Measurements from ENCODE around the gene CALD1. TPM values are rescaled to one million over a fixed set of nuclear protein-coding genes. Genes with fewer than 3 reads are reported as not detected.

The CALD1 gene
- polyA plus RNA-seq, 1 donor from 2014 or later: 8.0 TPM

DNA sequence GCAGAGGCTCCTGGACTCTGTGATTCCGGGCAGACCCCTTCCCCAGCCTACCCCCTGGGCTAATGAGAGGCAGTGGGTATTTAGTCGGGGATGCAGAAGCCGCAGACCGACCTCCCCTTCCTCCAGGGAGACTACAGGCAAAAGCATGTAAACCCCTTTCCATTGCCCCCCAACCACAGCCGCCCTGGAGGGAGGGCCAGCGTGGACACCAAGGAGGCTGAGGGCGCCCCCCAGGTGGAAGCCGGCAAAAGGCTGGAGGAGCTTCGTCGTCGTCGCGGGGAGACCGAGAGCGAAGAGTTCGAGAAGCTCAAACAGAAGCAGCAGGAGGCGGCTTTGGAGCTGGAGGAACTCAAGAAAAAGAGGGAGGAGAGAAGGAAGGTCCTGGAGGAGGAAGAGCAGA is 167.9 kb downstream of the CALD1 start:
- Histone ChIP-seq H3K4me3 (ENCODE audit: low read length) (no peak overlapping the region), H3K36me3 (ENCODE audit: insufficient read depth, low read length) (peaks cover 6% of the 10 kb centered on the region), H3K27me3 (ENCODE audit: insufficient read depth, low read depth, low read length) (no peaks in the 10 kb centered on the region)

DNA sequence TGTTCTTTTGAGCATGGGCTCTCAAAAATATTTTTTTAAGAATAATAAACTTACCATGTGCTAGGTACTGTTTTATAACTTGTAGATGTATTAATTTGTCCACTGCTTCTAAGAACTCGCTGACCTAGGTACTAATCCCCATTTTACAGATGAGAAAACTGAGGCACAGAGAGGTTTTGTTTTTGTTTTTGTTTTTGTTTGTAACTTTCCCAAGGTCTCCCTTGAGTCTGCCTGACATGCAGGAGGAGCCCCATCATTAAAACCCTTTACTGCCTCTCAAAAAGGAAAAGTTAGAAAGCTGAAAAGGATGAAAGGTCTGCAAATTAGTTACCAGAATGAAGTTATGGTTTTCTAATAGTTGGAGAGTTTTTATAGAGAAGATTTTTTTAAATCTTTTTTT is 168.4 kb downstream of the CALD1 start:
- Histone ChIP-seq H3K4me3 (ENCODE audit: low read length) (no peak overlapping the region), H3K27me3 (ENCODE audit: insufficient read depth, low read depth, low read length) (no peaks in the 10 kb centered on the region), H3K36me3 (ENCODE audit: insufficient read depth, low read length) (peaks cover 6% of the 10 kb centered on the region), H3K79me2 (replicated peaks; ENCODE audit: insufficient read depth, low read length) (no peaks in the 10 kb centered on the region), H3K27ac (ENCODE audit: low read length) (no peak overlapping the region), H3K4me2 (ENCODE audit: low read length) (no peak overlapping the region), H3K9me2 (ENCODE audit: insufficient read depth, low read length) (no peaks in the 10 kb centered on the region), H2AFZ (ENCODE audit: low read depth, low read length) (no peak overlapping the region), H4K20me1 (ENCODE audit: insufficient read depth) (no peaks in the 10 kb centered on the region), H3K9ac (ENCODE audit: low read length) (no peak overlapping the region), H3F3A (ENCODE audit: insufficient read depth, low read length, poor library complexity, severe bottlenecking) (no peaks in the 10 kb centered on the region), H3K9me3 (ENCODE audit: low read length) (no peaks in the 10 kb centered on the region)
- no peak for TF ChIP-seq TAF1 (IDR thresholded peaks at IDR 0.05; ENCODE audit: low read depth)
- TF ChIP-seq, protein P1, sequence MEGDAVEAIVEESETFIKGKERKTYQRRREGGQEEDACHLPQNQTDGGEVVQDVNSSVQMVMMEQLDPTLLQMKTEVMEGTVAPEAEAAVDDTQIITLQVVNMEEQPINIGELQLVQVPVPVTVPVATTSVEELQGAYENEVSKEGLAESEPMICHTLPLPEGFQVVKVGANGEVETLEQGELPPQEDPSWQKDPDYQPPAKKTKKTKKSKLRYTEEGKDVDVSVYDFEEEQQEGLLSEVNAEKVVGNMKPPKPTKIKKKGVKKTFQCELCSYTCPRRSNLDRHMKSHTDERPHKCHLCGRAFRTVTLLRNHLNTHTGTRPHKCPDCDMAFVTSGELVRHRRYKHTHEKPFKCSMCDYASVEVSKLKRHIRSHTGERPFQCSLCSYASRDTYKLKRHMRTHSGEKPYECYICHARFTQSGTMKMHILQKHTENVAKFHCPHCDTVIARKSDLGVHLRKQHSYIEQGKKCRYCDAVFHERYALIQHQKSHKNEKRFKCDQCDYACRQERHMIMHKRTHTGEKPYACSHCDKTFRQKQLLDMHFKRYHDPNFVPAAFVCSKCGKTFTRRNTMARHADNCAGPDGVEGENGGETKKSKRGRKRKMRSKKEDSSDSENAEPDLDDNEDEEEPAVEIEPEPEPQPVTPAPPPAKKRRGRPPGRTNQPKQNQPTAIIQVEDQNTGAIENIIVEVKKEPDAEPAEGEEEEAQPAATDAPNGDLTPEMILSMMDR (IDR thresholded peaks at IDR 0.05; ENCODE audit: poor library complexity, severe bottlenecking): no peak
- no peak for TF ChIP-seq EZH2 (IDR thresholded peaks at IDR 0.05; ENCODE audit: borderline replicate concordance, insufficient read depth, low read length, poor library complexity, severe bottlenecking)
- TF ChIP-seq SMC3 (conservative IDR thresholded peaks at IDR 0.05; ENCODE audit: poor library complexity): no peak
- no peak for TF ChIP-seq EP300 (conservative IDR thresholded peaks at IDR 0.05; ENCODE audit: poor library complexity, severe bottlenecking)
- TF ChIP-seq RAD21 (conservative IDR thresholded peaks at IDR 0.05): no peak
- no peak for TF ChIP-seq POLR2AphosphoS5 (IDR thresholded peaks at IDR 0.05)
- TF ChIP-seq MXI1 (conservative IDR thresholded peaks at IDR 0.05; ENCODE audit: poor library complexity, severe bottlenecking): no peak
- TF ChIP-seq, protein P2, sequence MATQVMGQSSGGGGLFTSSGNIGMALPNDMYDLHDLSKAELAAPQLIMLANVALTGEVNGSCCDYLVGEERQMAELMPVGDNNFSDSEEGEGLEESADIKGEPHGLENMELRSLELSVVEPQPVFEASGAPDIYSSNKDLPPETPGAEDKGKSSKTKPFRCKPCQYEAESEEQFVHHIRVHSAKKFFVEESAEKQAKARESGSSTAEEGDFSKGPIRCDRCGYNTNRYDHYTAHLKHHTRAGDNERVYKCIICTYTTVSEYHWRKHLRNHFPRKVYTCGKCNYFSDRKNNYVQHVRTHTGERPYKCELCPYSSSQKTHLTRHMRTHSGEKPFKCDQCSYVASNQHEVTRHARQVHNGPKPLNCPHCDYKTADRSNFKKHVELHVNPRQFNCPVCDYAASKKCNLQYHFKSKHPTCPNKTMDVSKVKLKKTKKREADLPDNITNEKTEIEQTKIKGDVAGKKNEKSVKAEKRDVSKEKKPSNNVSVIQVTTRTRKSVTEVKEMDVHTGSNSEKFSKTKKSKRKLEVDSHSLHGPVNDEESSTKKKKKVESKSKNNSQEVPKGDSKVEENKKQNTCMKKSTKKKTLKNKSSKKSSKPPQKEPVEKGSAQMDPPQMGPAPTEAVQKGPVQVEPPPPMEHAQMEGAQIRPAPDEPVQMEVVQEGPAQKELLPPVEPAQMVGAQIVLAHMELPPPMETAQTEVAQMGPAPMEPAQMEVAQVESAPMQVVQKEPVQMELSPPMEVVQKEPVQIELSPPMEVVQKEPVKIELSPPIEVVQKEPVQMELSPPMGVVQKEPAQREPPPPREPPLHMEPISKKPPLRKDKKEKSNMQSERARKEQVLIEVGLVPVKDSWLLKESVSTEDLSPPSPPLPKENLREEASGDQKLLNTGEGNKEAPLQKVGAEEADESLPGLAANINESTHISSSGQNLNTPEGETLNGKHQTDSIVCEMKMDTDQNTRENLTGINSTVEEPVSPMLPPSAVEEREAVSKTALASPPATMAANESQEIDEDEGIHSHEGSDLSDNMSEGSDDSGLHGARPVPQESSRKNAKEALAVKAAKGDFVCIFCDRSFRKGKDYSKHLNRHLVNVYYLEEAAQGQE (IDR thresholded peaks at IDR 0.05; ENCODE audit: borderline replicate concordance): no peak

More for the DNA sequence above, 167.9 kb downstream of the CALD1 start:
- Histone ChIP-seq H3K9me3 (ENCODE audit: low read length) (no peaks in the 10 kb centered on the region), H4K20me1 (ENCODE audit: insufficient read depth) (no peaks in the 10 kb centered on the region), H3K9ac (ENCODE audit: low read length) (no peak overlapping the region), H3K79me2 (replicated peaks; ENCODE audit: insufficient read depth, low read length) (no peaks in the 10 kb centered on the region), H3F3A (ENCODE audit: insufficient read depth, low read length, poor library complexity, severe bottlenecking) (no peaks in the 10 kb centered on the region), H3K9me2 (ENCODE audit: insufficient read depth, low read length) (no peaks in the 10 kb centered on the region), H3K27ac (ENCODE audit: low read length) (no peak overlapping the region), H2AFZ (ENCODE audit: low read depth, low read length) (no peak overlapping the region), H3K4me2 (ENCODE audit: low read length) (no peak overlapping the region)
- TF ChIP-seq, protein P2 (IDR thresholded peaks at IDR 0.05; ENCODE audit: borderline replicate concordance): no peak
- no peak for TF ChIP-seq MXI1 (conservative IDR thresholded peaks at IDR 0.05; ENCODE audit: poor library complexity, severe bottlenecking)
- no peak for TF ChIP-seq EP300 (conservative IDR thresholded peaks at IDR 0.05; ENCODE audit: poor library complexity, severe bottlenecking)
- TF ChIP-seq RAD21 (conservative IDR thresholded peaks at IDR 0.05): no peak
- no peak for TF ChIP-seq TAF1 (IDR thresholded peaks at IDR 0.05; ENCODE audit: low read depth)
- TF ChIP-seq, protein P1 (IDR thresholded peaks at IDR 0.05; ENCODE audit: poor library complexity, severe bottlenecking): no peak
- TF ChIP-seq EZH2 (IDR thresholded peaks at IDR 0.05; ENCODE audit: borderline replicate concordance, insufficient read depth, low read length, poor library complexity, severe bottlenecking): no peak
- TF ChIP-seq POLR2AphosphoS5 (IDR thresholded peaks at IDR 0.05): no peak
- no peak for TF ChIP-seq SMC3 (conservative IDR thresholded peaks at IDR 0.05; ENCODE audit: poor library complexity)
